Panc1 (cell line): ENCODE results near the gene TTLL5.

ENCODE experiments used
- CTCF ChIP-seq: fragments of 450-650 bp; IDR thresholded peaks from 2 replicates; pipeline ENCODE4 v1.5.1; 2017; ENCODE audit warnings: mild to moderate bottlenecking
- POLR2AphosphoS5 ChIP-seq: IDR thresholded peaks from 2 replicates; pipeline ENCODE4 v1.6.1; 2012; ENCODE audit warnings: mild to moderate bottlenecking, low read depth, low read length, moderate library complexity
- REST ChIP-seq, 2 experiments: IDR thresholded peaks; 2 replicates each; pipeline ENCODE4 v1.6.1; 2011 to 2012; ENCODE audit warnings: low read depth in 2 of 2, control low read depth in 1 of 2, low read length in 1 of 2, mild to moderate bottlenecking in 1 of 2, moderate library complexity in 1 of 2; ENCODE audit not compliant: insufficient read depth in 1 of 2
- SIN3A ChIP-seq: IDR thresholded peaks from 2 replicates; pipeline ENCODE4 v1.6.1; 2012; ENCODE audit warnings: low read depth, mild to moderate bottlenecking, low read length, moderate library complexity, borderline replicate concordance; ENCODE audit not compliant: insufficient read depth
- TCF7L2 ChIP-seq: IDR thresholded peaks from 2 replicates; pipeline ENCODE4 v1.6.1; 2011; ENCODE audit warnings: mild to moderate bottlenecking, low read depth, low read length, inconsistent platforms

- 0 out of 2 replicates have a peak, but pooled peaks have one; percentile 9 for TF ChIP-seq CTCF
- no peak for TF ChIP-seq REST (IDR thresholded peaks at IDR 0.05; ENCODE audit: insufficient read depth in 1 of 2, low read depth in 2 of 2, low read length in 1 of 2)
- no peak for TF ChIP-seq SIN3A
- TF ChIP-seq POLR2AphosphoS5: no peak
- no peak for TF ChIP-seq TCF7L2
Observed at GRCh38 chr14:75880512-75880911, 219.5 kb downstream of the TTLL5 start.
